ENCODE data around the gene FOXP1.

Gene FOXP1

GRCh38 chr3:71211083-71211482 is 372.4 kb downstream of the FOXP1 start:
- in situ Hi-C loops (cut with MboI; ENCODE audit: low pct_unique_long_range_greater_than_20kb, low sequenced_read_pairs, unreplicated experiment), result no loop called here
- DNase-seq (ENCODE audit: low spot score), result no peak
- TF ChIP-seq CTCF (IDR thresholded peaks at IDR 0.05; ENCODE audit: extremely low read depth, insufficient read depth, missing control alignments), result no peak

DNA sequence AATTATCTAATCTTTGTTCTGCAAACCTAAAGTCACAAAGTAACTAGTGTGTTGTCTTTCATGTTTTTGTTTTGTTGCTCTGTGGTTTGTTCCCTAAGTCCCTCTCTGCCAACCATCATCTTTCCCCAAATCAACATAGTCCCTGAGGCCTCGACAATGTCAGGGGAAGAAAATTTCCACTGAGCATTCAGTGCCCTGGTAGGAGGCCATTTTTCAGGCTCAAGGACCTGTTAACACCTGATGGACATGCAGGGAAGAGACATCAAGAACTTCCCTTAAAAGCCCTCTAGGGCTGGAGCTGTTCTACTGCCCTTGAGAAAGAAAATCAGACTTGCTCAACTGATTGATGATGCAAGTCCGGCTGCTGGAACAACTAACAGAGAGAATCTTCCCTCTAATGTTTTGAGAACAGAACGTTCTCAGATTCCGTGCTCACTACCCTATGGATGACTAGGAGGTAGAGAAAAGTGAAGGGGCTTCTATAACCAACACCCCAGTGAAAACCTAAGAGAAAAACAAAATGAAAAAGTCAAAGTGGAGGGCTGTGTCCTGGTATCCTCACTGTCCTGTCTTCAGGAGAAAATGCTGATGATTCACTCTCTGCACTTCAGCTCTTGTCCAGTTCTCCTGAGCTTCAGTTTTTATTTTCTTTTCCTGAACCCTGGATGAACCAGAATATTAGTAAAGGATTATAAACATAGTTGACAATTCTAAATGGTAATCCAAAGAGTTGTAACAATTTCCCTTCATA is 373.1 kb downstream of the FOXP1 start:
- no peak for DNase-seq (ENCODE audit: low spot score)
- no peak for TF ChIP-seq CTCF (IDR thresholded peaks at IDR 0.05; ENCODE audit: extremely low read depth, insufficient read depth, missing control alignments)
- in situ Hi-C loops (cut with MboI; ENCODE audit: low pct_unique_long_range_greater_than_20kb, low sequenced_read_pairs, unreplicated experiment), result no loop called here

GRCh38 chr3:71208211-71209095 is 375.1 kb downstream of the FOXP1 start:
- no peak for DNase-seq (ENCODE audit: low spot score)
- no peak for TF ChIP-seq CTCF (IDR thresholded peaks at IDR 0.05; ENCODE audit: extremely low read depth, insufficient read depth, missing control alignments)
- in situ Hi-C loops (cut with MboI; ENCODE audit: low pct_unique_long_range_greater_than_20kb, low sequenced_read_pairs, unreplicated experiment), result no loop called here

DNA sequence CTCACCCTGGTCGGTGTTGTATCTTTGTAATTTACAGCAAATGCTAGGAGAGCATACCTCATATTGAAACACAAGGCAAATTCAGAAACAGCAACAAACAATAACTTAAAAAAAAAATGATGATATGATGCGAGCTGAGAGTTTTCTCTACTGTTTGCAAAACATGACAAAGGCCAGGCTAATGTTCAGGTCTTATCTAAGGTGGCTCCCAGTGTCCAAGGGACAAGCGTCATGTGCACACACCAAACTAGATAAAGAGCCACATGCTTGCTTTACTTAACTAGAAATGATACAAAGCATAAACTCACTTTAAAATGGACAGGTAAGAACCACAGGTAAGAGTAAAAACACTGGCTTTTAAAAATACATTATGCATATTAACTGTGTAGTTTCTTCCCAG is 375.9 kb downstream of the FOXP1 start:
- DNase-seq (ENCODE audit: low spot score), result no peak
- TF ChIP-seq CTCF (IDR thresholded peaks at IDR 0.05; ENCODE audit: extremely low read depth, insufficient read depth, missing control alignments), result no peak
- in situ Hi-C loops (cut with MboI; ENCODE audit: low pct_unique_long_range_greater_than_20kb, low sequenced_read_pairs, unreplicated experiment), result no loop called here

- no peak for DNase-seq (ENCODE audit: low spot score)
- in situ Hi-C loops (cut with MboI; ENCODE audit: low pct_unique_long_range_greater_than_20kb, low sequenced_read_pairs, unreplicated experiment), result no loop called here
- no peak for TF ChIP-seq CTCF (IDR thresholded peaks at IDR 0.05; ENCODE audit: extremely low read depth, insufficient read depth, missing control alignments)
Measured at GRCh38 chr3:71206305-71207165, 377.0 kb downstream of the FOXP1 start.

Data from GM13977 (cell line).